DOHH2 (cell line): ENCODE measurements around the gene CPSF4L.

Source experiments
- H3F3A ChIP-seq: fragments of 200-600 bp; sonication (generic), shearing (Covaris generic); 2 replicates; pipeline ENCODE4 v1.6.0; 2016; ENCODE audit warnings: antibody characterized with exemption, mild to moderate bottlenecking; ENCODE audit not compliant: control insufficient read depth, insufficient read depth
- H3K27ac ChIP-seq: fragments of 200-600 bp; sonication (generic); 2 replicates; pipeline ENCODE4 v1.5.1; 2014; ENCODE audit warnings: low read depth, mild to moderate bottlenecking, low read length, moderate library complexity
- H3K27me3 ChIP-seq: fragments of 200-600 bp; sonication (generic); 2 replicates; pipeline ENCODE4 v1.6.1; 2014; ENCODE audit warnings: mild to moderate bottlenecking, low read length, mixed read lengths; ENCODE audit not compliant: control insufficient read depth
- H3K36me3 ChIP-seq: fragments of 200-600 bp; sonication (generic); 2 replicates; pipeline ENCODE4 v1.6.1; 2014; ENCODE audit warnings: mild to moderate bottlenecking, low read length, moderate library complexity, mixed read lengths; ENCODE audit not compliant: control insufficient read depth
- H3K4me1 ChIP-seq: fragments of 200-600 bp; sonication (generic); 2 replicates; pipeline ENCODE4 v1.6.1; 2014; ENCODE audit warnings: mild to moderate bottlenecking, low read length, mixed read lengths; ENCODE audit not compliant: control insufficient read depth
- H3K4me2 ChIP-seq: fragments of 200-600 bp; sonication (generic); 2 replicates; pipeline ENCODE4 v1.6.0; 2014; ENCODE audit warnings: mild to moderate bottlenecking, low read length, moderate library complexity
- H3K4me3 ChIP-seq: fragments of 200-600 bp; sonication (generic); 2 replicates; pipeline ENCODE4 v1.5.1; 2014; ENCODE audit warnings: mild to moderate bottlenecking, low read length, mixed read lengths
- H3K79me2 ChIP-seq: fragments of 200-600 bp; sonication (generic); 2 replicates; pipeline ENCODE4 v1.6.1; 2014; ENCODE audit warnings: mild to moderate bottlenecking, low read length, mixed read lengths; ENCODE audit not compliant: control insufficient read depth
- H3K9me2 ChIP-seq: fragments of 200-600 bp; sonication (generic); replicated peaks from 2 replicates; pipeline ENCODE4 v1.6.1; 2014; ENCODE audit warnings: mild to moderate bottlenecking, low read length, mixed read lengths; ENCODE audit not compliant: control insufficient read depth
- H3K9me3 ChIP-seq: fragments of 200-600 bp; sonication (generic); 2 replicates; pipeline ENCODE4 v1.6.1; 2014; ENCODE audit warnings: antibody characterized with exemption, low read length, mixed read lengths; ENCODE audit not compliant: control insufficient read depth, insufficient read depth
- H4K20me1 ChIP-seq: fragments of 200-600 bp; sonication (generic); 2 replicates; pipeline ENCODE4 v1.6.0; 2014; ENCODE audit warnings: low read depth, mild to moderate bottlenecking, antibody characterized with exemption, low read length, moderate library complexity; ENCODE audit not compliant: control insufficient read depth, insufficient read depth
- EZH2phosphoT487 ChIP-seq: fragments of 200-600 bp; sonication (generic); IDR thresholded peaks from 2 replicates; pipeline ENCODE4 v1.6.1; 2017; ENCODE audit warnings: borderline replicate concordance, mild to moderate bottlenecking, antibody characterized with exemption, low read length, moderate library complexity, mixed read lengths
- TF ChIP-seq, protein P1 (sequence below): fragments of 200-600 bp; sonication (generic); IDR thresholded peaks from one replicate; pipeline ENCODE4 v1.5.1; 2014; ENCODE audit warnings: antibody characterized with exemption, mild to moderate bottlenecking, low read depth, low read length; ENCODE audit not compliant: poor library complexity, severe bottlenecking

The CPSF4L gene

DNA sequence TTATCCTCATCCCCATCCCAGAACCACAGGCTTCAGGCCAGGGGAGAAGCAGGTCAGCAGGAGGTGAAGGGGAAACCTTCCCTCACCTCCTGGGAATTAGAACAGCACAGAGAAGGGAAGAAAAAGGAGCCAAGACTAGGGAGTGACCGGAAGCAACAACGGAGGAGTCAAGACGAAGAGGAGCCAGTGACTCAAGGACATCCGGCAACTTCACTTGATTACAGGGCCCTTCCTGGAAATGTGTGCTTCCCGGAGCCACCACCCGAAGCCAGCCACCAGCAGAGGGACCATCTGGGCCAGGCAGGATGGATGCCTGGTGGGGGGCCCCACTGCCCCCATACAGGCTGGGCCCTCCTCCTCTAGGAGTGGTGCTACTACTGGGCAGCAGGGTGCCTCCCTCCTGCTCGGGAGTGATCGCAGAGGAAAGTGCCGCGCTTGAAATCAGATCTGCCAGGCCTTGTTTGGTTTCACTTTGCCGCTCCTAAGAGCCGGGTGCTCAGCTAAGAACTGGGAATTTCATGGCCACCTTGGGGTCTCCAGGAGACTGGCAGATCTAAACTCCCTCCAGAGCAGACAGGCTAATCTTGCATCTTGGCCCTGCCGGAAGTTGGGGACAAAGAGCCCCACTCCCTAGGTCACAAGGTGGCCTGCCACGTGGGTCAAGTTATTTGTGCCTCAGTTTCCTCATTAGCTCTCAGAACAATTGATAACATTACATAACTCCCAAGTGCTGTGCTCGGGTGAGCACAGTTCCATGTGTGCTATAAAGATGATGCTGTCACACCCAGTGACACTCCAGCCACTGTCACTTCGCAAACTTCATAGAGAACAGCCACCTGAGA is 43.5 kb upstream of the CPSF4L start:
- no peaks in the 10 kb centered on the region for H3F3A ChIP-seq
- H3K9me2 ChIP-seq: no peaks in the 10 kb centered on the region
- no peaks in the 10 kb centered on the region for H3K79me2 ChIP-seq
- no peak overlapping the region for H3K4me2 ChIP-seq
- no peak overlapping the region for H3K4me3 ChIP-seq
- peaks cover 10% of the 10 kb centered on the region for H3K27me3 ChIP-seq
- no peak overlapping the region for H3K27ac ChIP-seq
- H4K20me1 ChIP-seq: no peaks in the 10 kb centered on the region
- no peak for TF ChIP-seq EZH2phosphoT487
- TF ChIP-seq, protein P1, sequence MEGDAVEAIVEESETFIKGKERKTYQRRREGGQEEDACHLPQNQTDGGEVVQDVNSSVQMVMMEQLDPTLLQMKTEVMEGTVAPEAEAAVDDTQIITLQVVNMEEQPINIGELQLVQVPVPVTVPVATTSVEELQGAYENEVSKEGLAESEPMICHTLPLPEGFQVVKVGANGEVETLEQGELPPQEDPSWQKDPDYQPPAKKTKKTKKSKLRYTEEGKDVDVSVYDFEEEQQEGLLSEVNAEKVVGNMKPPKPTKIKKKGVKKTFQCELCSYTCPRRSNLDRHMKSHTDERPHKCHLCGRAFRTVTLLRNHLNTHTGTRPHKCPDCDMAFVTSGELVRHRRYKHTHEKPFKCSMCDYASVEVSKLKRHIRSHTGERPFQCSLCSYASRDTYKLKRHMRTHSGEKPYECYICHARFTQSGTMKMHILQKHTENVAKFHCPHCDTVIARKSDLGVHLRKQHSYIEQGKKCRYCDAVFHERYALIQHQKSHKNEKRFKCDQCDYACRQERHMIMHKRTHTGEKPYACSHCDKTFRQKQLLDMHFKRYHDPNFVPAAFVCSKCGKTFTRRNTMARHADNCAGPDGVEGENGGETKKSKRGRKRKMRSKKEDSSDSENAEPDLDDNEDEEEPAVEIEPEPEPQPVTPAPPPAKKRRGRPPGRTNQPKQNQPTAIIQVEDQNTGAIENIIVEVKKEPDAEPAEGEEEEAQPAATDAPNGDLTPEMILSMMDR: no peak
- H3K36me3 ChIP-seq: no peaks in the 10 kb centered on the region
- peaks cover under 1% of the 10 kb centered on the region; the same call in 1 of the 2 replicates for H3K4me1 ChIP-seq
- H3K9me3 ChIP-seq: no peaks in the 10 kb centered on the region

DNA sequence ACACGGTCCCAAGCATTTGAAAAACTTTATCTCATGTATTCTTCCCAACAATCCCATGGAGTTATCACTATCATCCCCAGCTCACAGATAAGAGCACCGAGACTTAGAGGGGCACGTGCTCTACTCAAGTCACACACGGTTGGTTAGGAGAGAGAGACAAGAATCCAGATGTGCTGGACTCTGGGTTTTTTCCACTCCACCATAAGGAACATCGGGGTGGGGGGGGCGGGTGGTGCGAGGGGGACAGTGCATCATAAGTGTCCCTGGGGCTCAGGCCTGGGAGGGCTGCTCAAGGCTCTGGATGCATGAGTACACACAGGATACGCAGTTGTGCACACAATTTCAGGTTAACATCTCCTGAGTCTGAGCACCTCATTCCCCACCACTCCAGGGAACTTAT is 42.8 kb upstream of the CPSF4L start:
- no peaks in the 10 kb centered on the region for H3F3A ChIP-seq
- no peak overlapping the region for H3K27ac ChIP-seq
- no peak overlapping the region for H3K4me2 ChIP-seq
- no peaks in the 10 kb centered on the region for H3K36me3 ChIP-seq
- H3K9me2 ChIP-seq: no peaks in the 10 kb centered on the region
- no peak for TF ChIP-seq EZH2phosphoT487
- TF ChIP-seq, protein P1: no peak
- H3K27me3 ChIP-seq: peaks cover 2% of the 10 kb centered on the region
- no peaks in the 10 kb centered on the region for H3K9me3 ChIP-seq
- H4K20me1 ChIP-seq: no peaks in the 10 kb centered on the region
- no peaks in the 10 kb centered on the region for H3K79me2 ChIP-seq
- H3K4me1 ChIP-seq: no peaks in the 10 kb centered on the region
- H3K4me3 ChIP-seq: no peak overlapping the region

DNA sequence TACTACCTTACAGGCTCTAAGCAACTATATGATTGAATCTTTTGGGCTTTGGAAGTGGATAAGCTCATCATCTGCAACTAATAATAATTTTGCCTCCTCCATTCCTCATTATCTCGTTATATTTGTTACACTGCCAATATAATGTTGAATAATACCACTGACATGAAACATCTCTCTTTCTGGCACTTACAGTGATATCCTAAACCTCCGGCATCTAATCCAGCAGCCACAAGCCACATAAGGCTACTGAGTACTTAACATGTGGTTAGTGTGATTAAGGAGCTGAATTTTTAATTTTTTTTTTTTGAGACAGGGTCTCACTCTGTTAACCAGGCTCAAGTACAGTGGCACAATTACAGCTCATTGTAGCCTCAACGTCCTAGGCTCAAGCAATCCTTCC is 40.5 kb upstream of the CPSF4L start:
- Histone ChIP-seq H3K27ac (no peak overlapping the region), H3K9me3 (no peaks in the 10 kb centered on the region), H3K4me1 (no peaks in the 10 kb centered on the region)

More for the DNA sequence above, 40.5 kb upstream of the CPSF4L start:
- H3K4me2 ChIP-seq: no peak overlapping the region
- no peaks in the 10 kb centered on the region for H3K9me2 ChIP-seq
- H4K20me1 ChIP-seq: no peaks in the 10 kb centered on the region
- H3K27me3 ChIP-seq: no peaks in the 10 kb centered on the region; the same call in 1 of the 2 replicates
- H3K4me3 ChIP-seq: no peak overlapping the region
- TF ChIP-seq EZH2phosphoT487: no peak
- TF ChIP-seq, protein P1: no peak
- H3K36me3 ChIP-seq: no peaks in the 10 kb centered on the region
- no peaks in the 10 kb centered on the region for H3K79me2 ChIP-seq
- no peaks in the 10 kb centered on the region for H3F3A ChIP-seq
